MCF 10A (cell line): ENCODE results near the gene CADPS. TPM values are rescaled to one million over a fixed set of nuclear protein-coding genes. Genes with fewer than 3 reads are reported as not detected.

Experiments used
- BruUV-seq: library from RNA; stranded (reverse); fragments of 400-500 nt; replicated peaks from 2 replicates; lab custom pipeline; 2021; lab: Mats Ljungman, UMichigan
- CTCF ChIA-PET: fragments of 300-600 bp; sonication (Branson Sonifier 250); formaldehyde crosslinking; extraction: SDS; loops from one replicate; lab custom pipeline; 2021; ENCODE audit warnings: antibody characterized with exemption, inconsistent platforms; lab: Yijun Ruan, JAX
- POLR2A ChIA-PET: fragments of 300-600, 350-650 bp; sonication (Branson Sonifier 250); formaldehyde crosslinking; extraction: SDS; loops from one replicate; lab custom pipeline; 2020; ENCODE audit warnings: antibody characterized with exemption, inconsistent platforms; lab: Yijun Ruan, JAX
- DNase-seq: peaks from one replicate; pipeline ENCODE4 v3.0.0-alpha.2; 2018; ENCODE audit not compliant: unreplicated experiment
- H3K27ac Mint-ChIP-seq: one replicate; pipeline ENCODE4 v1.8.0; 2022; ENCODE audit warnings: mild to moderate bottlenecking, low read depth, mixed read lengths; ENCODE audit not compliant: unreplicated experiment
- H3K27me3 Mint-ChIP-seq: one replicate; pipeline ENCODE4 v1.8.0; 2022; ENCODE audit warnings: mixed read lengths; ENCODE audit not compliant: insufficient read depth, unreplicated experiment
- H3K36me3 Mint-ChIP-seq: one replicate; pipeline ENCODE4 v1.8.0; 2022; ENCODE audit warnings: mild to moderate bottlenecking, moderate library complexity, mixed read lengths; ENCODE audit not compliant: insufficient read depth, unreplicated experiment
- H3K4me1 Mint-ChIP-seq: one replicate; pipeline ENCODE4 v1.8.0; 2022; ENCODE audit warnings: mixed read lengths; ENCODE audit not compliant: insufficient read depth, unreplicated experiment
- H3K4me3 Mint-ChIP-seq: one replicate; pipeline ENCODE4 v1.8.0; 2022; ENCODE audit warnings: mild to moderate bottlenecking, moderate library complexity, mixed read lengths; ENCODE audit not compliant: unreplicated experiment
- H3K9me3 Mint-ChIP-seq: one replicate; pipeline ENCODE4 v1.8.0; 2022; ENCODE audit warnings: mixed read lengths; ENCODE audit not compliant: unreplicated experiment
- intact Hi-C: fragments of 100-400 bp; cut with micrococcal nuclease; formaldehyde crosslinking; loops from 2 replicates; pipeline ENCODE4 v1.14.1; 2022
- total RNA-seq: library from RNA; stranded (reverse); gene quantifications from 2 replicates; pipeline ENCODE4 v1.2.3, GENCODE V29; 2022
- TF ChIP-seq, protein P1 (sequence below): fragments of 200-600 bp; IDR thresholded peaks from one replicate; pipeline ENCODE4 v1.8.0; 2022; ENCODE audit warnings: antibody characterized with exemption, mild to moderate bottlenecking; ENCODE audit not compliant: unreplicated experiment

Gene CADPS
- total RNA-seq, 1 experiment from 2014 or later: not detected

DNA sequence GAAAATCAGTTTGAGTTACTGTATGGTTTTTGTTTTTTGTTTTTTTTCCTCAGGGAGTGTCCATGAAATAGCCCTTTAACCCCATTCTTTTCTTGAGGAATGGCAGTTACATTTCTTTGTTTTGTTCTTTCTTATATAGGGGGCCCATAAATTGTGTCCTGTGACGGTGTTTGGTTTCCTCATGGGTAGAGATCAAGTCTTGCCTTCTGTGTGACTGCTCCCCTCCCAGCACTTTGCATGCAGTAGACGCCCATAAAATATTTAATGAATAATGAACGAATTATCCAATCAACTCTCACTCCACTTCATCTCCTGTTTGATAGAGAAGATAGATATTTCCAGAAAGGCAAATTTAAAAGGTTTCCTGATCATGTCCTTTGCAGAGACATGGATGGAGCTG is 78.1 kb downstream of the CADPS start:
- ChIA-PET POLR2A (no interaction called here), CTCF (no interaction called here)
- H3K4me3 Mint-ChIP-seq: no peak overlapping the region
- BruUV-seq: no TSS peak
- H3K4me1 Mint-ChIP-seq: no peaks in the 10 kb centered on the region
- no peaks in the 10 kb centered on the region for H3K27me3 Mint-ChIP-seq
- H3K36me3 Mint-ChIP-seq: no peaks in the 10 kb centered on the region
- intact Hi-C loops: no loop called here
- TF ChIP-seq, protein P1, sequence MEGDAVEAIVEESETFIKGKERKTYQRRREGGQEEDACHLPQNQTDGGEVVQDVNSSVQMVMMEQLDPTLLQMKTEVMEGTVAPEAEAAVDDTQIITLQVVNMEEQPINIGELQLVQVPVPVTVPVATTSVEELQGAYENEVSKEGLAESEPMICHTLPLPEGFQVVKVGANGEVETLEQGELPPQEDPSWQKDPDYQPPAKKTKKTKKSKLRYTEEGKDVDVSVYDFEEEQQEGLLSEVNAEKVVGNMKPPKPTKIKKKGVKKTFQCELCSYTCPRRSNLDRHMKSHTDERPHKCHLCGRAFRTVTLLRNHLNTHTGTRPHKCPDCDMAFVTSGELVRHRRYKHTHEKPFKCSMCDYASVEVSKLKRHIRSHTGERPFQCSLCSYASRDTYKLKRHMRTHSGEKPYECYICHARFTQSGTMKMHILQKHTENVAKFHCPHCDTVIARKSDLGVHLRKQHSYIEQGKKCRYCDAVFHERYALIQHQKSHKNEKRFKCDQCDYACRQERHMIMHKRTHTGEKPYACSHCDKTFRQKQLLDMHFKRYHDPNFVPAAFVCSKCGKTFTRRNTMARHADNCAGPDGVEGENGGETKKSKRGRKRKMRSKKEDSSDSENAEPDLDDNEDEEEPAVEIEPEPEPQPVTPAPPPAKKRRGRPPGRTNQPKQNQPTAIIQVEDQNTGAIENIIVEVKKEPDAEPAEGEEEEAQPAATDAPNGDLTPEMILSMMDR: no peak
- no peak for DNase-seq
- no peaks in the 10 kb centered on the region for H3K9me3 Mint-ChIP-seq
- no peak overlapping the region for H3K27ac Mint-ChIP-seq

DNA sequence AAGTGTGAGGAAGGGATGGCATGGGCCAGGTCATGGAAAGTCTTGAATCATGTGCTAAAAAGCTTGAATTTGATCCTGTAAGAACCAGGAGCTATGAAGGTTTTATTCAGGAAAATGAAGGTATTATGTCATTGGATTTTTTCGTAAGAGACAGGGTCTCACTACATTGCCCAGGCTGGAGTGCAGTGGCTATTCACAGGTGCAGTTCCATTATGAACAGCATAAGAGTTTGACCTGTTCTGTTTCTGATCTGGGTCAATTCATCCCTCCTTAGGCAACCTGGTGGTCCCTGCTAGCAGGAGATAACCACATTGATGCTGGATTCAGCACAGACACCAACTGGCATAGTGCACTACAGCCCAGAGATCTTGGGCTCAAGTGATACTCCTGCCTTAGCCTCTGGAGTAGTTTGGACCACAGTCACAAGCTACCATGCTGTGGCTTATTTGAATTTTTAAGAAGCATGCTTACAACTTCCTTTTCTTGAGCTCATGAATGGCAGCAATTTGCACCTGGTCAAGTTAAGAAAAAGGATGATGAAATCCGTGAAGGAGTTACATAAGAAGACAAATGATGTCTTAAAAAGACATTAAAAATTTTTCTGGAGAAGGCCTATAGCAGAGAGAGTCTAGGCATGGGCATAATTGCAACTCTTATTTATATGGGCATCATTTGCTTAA is 79.1 kb downstream of the CADPS start:
- BruUV-seq: no TSS peak
- DNase-seq: no peak
- TF ChIP-seq, protein P1: no peak
- ChIA-PET POLR2A (no interaction called here), CTCF (interaction anchor here (0.6 to 1.1 kb wide), 5 partner anchors 27 to 536 kb away, joined by 3 to 4 read pairs (median 4); no protein-coding TSS in a partner anchor)
- no peaks in the 10 kb centered on the region for H3K9me3 Mint-ChIP-seq
- no peaks in the 10 kb centered on the region for H3K4me1 Mint-ChIP-seq
- no peaks in the 10 kb centered on the region for H3K36me3 Mint-ChIP-seq
- no peak overlapping the region for H3K4me3 Mint-ChIP-seq
- no peaks in the 10 kb centered on the region for H3K27me3 Mint-ChIP-seq
- H3K27ac Mint-ChIP-seq: no peak overlapping the region
- intact Hi-C loops: no loop called here

DNA sequence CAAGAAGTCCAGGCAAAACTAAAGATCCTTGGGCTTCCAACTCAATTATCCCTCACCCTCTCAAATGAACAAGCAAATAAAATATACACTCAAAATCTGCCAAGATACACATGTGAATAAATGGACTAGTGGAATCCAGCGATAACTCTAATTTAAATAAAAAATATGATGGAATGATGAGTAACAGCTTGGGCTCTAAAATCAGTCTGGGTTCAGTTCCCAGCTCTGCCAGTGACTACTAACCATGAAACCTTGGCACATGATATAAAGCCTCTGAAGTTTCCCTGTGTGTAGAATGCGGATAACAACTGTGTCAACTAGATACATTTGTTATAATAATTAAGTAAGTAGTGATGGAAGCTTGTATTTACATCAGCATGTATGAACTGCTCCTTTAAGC is 81.3 kb downstream of the CADPS start:
- Mint-ChIP-seq H3K4me1 (no peaks in the 10 kb centered on the region), H3K36me3 (no peaks in the 10 kb centered on the region), H3K27me3 (no peaks in the 10 kb centered on the region), H3K27ac (no peak overlapping the region), H3K4me3 (no peak overlapping the region), H3K9me3 (no peaks in the 10 kb centered on the region)
- no TSS peak for BruUV-seq
- POLR2A ChIA-PET: no interaction called here
- DNase-seq: no peak
- CTCF ChIA-PET: interaction anchor here (1.2 to 2.4 kb wide), 3 partner anchors 8 to 128 kb away, joined by 3 to 7 read pairs (median 7); no protein-coding TSS in a partner anchor
- TF ChIP-seq, protein P1: no peak
- intact Hi-C loops: no loop called here

DNA sequence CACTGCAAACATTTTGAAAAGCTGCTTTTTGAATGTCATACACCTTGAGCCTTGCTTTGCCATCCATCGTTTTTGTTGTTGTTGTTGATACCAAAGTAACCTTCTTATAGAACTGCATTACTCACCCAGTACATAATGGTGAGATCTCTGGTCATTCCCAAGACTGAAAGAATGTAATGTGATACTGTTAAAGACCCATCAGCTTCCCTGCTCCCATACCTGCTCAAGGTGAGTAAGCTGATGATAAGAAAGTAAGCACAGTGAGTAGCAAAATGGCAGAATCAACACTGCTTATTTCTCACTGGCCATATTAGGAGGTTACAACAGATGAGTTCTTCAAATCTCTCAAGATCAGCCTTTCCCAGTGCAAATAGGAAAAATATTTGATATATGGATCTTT is 89.8 kb downstream of the CADPS start:
- POLR2A ChIA-PET: no interaction called here
- Mint-ChIP-seq H3K27me3 (no peaks in the 10 kb centered on the region), H3K27ac (no peak overlapping the region), H3K36me3 (no peaks in the 10 kb centered on the region), H3K4me3 (no peak overlapping the region), H3K9me3 (no peaks in the 10 kb centered on the region), H3K4me1 (no peaks in the 10 kb centered on the region)
- TF ChIP-seq, protein P1: no peak
- DNase-seq: no peak
- intact Hi-C loops: no loop called here
- BruUV-seq: no TSS peak
- CTCF ChIA-PET: interaction anchor here (1.0 kb wide), 1 partner anchor 9 kb away, joined by 7 read pairs; no protein-coding TSS in a partner anchor
